ENCODE results near the gene OAT.

- no peak for TF ChIP-seq POLR2A (IDR thresholded peaks at IDR 0.05)
- peak; percentile 95 to 98 (median 96) for TF ChIP-seq CTCF (IDR thresholded peaks at IDR 0.05)
These were observed 29.7 kb downstream of the OAT start for GRCh38 chr10:124388823-124389612.

All from Peyer's patch (tissue), 4 donors.